Ectodermal cell (in vitro differentiated cells): Measurements from ENCODE around the gene HLCS.

Experiments
- H3K27ac ChIP-seq: 2 replicates; pipeline ENCODE4 v1.7.0; 2013; ENCODE audit warnings: mild to moderate bottlenecking, low read depth, low read length; ENCODE audit not compliant: insufficient read depth, poor library complexity, severe bottlenecking
- H3K27me3 ChIP-seq: 2 replicates; pipeline ENCODE4 v1.7.0; 2013; ENCODE audit warnings: mild to moderate bottlenecking, low read length; ENCODE audit not compliant: insufficient read depth, control insufficient read depth, poor library complexity, severe bottlenecking
- H3K36me3 ChIP-seq: one replicate; pipeline ENCODE4 v1.7.0; 2013; ENCODE audit warnings: low read length; ENCODE audit not compliant: control insufficient read depth, insufficient read depth
- H3K4me1 ChIP-seq: one replicate; pipeline ENCODE4 v1.7.0; 2013; ENCODE audit warnings: low read length; ENCODE audit not compliant: control insufficient read depth, insufficient read depth
- H3K4me3 ChIP-seq: 2 replicates; pipeline ENCODE4 v1.7.0; 2013; ENCODE audit warnings: low read depth, low read length, control low read depth; ENCODE audit not compliant: insufficient read depth
- H3K9me3 ChIP-seq: 2 replicates; pipeline ENCODE4 v1.7.0; 2013; ENCODE audit warnings: mild to moderate bottlenecking, low read length, moderate library complexity; ENCODE audit not compliant: control insufficient read depth
- WGBS, 2 experiments: methylation state at CpG; one replicate each; pipeline ENCODE4 v1.1.7; 2013; ENCODE audit warnings: missing lambda C conversion rate in 2 of 2; 5-methylcytosine and 5-hydroxymethylcytosine counted together

HLCS gene

GRCh38 chr21:36765229-36765628, 201.2 kb downstream of the HLCS start:
- no peaks in the 10 kb centered on the region for H3K9me3 ChIP-seq
- H3K27ac ChIP-seq: no peak overlapping the region
- H3K4me1 ChIP-seq: peaks cover 15% of the 10 kb centered on the region
- no peaks in the 10 kb centered on the region for H3K27me3 ChIP-seq
- WGBS, 2 experiments: 93 to 98% methylated on average over 3 to 4 of the region's 4 CpGs
- no peaks in the 10 kb centered on the region for H3K36me3 ChIP-seq
- H3K4me3 ChIP-seq: no peak overlapping the region

- WGBS, 2 experiments: 88 to 98% methylated on average over 5 to 6 of the region's 6 CpGs
- Histone ChIP-seq H3K27ac (no peak overlapping the region), H3K4me1 (peaks cover 3% of the 10 kb centered on the region), H3K36me3 (no peaks in the 10 kb centered on the region), H3K27me3 (no peaks in the 10 kb centered on the region), H3K4me3 (no peak overlapping the region), H3K9me3 (no peaks in the 10 kb centered on the region)
These were observed 203.2 kb downstream of the HLCS start for GRCh38 chr21:36763305-36763704.

- no peaks in the 10 kb centered on the region for H3K9me3 ChIP-seq
- no peak overlapping the region for H3K27ac ChIP-seq
- no peak overlapping the region for H3K4me3 ChIP-seq
- H3K27me3 ChIP-seq: no peaks in the 10 kb centered on the region
- no peaks in the 10 kb centered on the region for H3K36me3 ChIP-seq
- peaks cover 2% of the 10 kb centered on the region for H3K4me1 ChIP-seq
- 93% methylated on average over 9 of the region's 9 CpGs for WGBS, 2 experiments
These were observed 203.8 kb downstream of the HLCS start for GRCh38 chr21:36762642-36763041.

DNA sequence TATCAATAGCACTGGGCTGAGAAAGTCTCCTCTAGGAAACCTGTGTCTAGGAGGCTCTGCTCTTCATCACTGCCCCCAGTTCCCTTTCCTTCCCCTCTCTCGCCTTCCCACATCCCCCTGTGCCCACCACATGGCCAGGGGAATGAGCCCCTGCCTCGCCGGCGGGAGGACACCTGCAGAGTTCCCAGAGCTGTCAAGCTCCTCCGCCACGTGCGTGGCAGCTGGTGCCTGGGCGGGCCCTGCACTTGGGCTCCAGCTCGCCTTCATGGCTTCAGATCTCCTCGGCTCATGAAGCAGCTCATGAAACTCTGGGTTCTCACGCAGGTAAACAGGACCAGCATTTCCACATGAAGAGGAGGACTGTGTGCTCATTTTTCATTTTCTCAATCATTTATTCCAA, 204.8 kb downstream of the HLCS start:
- Histone ChIP-seq H3K36me3 (no peaks in the 10 kb centered on the region), H3K27ac (no peak overlapping the region), H3K4me3 (no peak overlapping the region), H3K27me3 (no peaks in the 10 kb centered on the region), H3K9me3 (no peaks in the 10 kb centered on the region), H3K4me1 (peaks cover 10% of the 10 kb centered on the region)
- WGBS, 2 experiments: 82 to 84% methylated on average over 11 of the region's 11 CpGs

DNA sequence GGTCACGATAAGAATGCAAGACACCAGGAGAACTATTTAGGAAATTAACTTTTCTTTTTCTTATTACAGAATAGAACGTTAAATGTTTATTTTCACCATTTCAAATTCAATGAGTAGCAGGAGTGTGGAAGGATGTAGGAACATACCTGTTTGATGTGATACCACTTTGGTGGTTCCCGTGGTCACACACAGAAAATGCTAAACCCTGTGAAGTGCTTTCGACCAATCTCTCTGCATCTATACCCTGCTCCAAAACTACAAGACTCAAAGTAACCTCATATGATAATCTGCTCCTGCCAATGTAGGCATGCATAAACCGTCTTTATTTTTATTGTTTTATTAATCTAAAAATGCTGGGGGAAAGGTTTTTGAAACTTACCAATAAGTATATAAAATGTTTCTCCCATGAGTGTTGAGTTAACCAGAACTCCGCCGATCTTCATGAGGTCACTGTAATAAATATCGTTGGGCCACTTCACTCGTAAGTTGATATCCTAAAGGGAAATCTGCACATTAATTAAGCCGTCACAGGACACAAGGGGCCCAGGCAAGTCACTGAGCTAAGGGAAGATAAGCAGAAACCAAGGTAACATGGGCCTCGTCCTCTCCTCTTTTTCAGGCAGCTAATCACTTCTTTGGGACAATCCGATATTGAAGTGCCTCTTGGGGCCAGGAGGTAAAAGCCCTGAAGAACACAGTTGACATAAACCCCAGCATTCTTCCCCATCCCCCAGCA, 207.0 kb downstream of the HLCS start:
- peaks cover 14% of the 10 kb centered on the region for H3K4me1 ChIP-seq
- WGBS, 2 experiments: 83 to 86% methylated on average over 10 to 11 of the region's 12 CpGs
- H3K27ac ChIP-seq: no peak overlapping the region
- no peak overlapping the region for H3K4me3 ChIP-seq
- no peaks in the 10 kb centered on the region for H3K9me3 ChIP-seq
- H3K36me3 ChIP-seq: no peaks in the 10 kb centered on the region
- H3K27me3 ChIP-seq: no peaks in the 10 kb centered on the region

GRCh38 chr21:36757196-36757595, 209.3 kb downstream of the HLCS start:
- Histone ChIP-seq H3K27me3 (no peaks in the 10 kb centered on the region), H3K27ac (peak overlapping the region; percentile 27), H3K4me3 (no peak overlapping the region), H3K9me3 (no peaks in the 10 kb centered on the region), H3K4me1 (peaks cover 15% of the 10 kb centered on the region), H3K36me3 (no peaks in the 10 kb centered on the region)
- 87 to 95% methylated on average over 6 of the region's 6 CpGs for WGBS, 2 experiments

DNA sequence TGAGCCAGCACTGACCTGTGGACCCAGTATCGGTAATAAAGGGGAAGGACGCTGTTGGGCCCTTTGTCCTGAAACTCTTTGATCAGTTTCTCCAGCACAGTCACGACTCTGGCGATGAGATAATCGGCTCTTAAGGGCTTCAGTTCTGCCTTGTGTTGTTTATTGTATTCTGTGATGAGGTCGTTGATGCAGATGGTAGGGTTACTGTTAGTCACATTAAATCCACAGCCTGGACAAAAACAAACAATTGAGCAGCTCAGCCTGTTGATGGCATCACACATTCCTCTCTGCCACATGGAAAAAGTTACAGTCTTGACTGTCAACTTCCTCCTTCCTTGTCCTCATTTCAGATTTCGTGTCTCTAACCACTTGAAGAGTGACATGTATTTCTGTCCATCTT, 209.9 kb downstream of the HLCS start:
- Histone ChIP-seq H3K9me3 (no peaks in the 10 kb centered on the region), H3K27me3 (no peaks in the 10 kb centered on the region), H3K36me3 (no peaks in the 10 kb centered on the region), H3K4me3 (no peak overlapping the region), H3K27ac (no peak overlapping the region), H3K4me1 (peaks cover 22% of the 10 kb centered on the region)
- WGBS, 2 experiments: 80 to 82% methylated on average over 7 of the region's 7 CpGs

- Histone ChIP-seq H3K9me3 (no peaks in the 10 kb centered on the region), H3K36me3 (no peaks in the 10 kb centered on the region), H3K27me3 (no peaks in the 10 kb centered on the region), H3K27ac (no peak overlapping the region), H3K4me3 (no peak overlapping the region), H3K4me1 (peaks cover 38% of the 10 kb centered on the region)
- WGBS, 2 experiments: 83 to 86% methylated on average over 22 of the region's 22 CpGs
These were observed 212.1 kb downstream of the HLCS start for GRCh38 chr21:36754241-36754898.

DNA sequence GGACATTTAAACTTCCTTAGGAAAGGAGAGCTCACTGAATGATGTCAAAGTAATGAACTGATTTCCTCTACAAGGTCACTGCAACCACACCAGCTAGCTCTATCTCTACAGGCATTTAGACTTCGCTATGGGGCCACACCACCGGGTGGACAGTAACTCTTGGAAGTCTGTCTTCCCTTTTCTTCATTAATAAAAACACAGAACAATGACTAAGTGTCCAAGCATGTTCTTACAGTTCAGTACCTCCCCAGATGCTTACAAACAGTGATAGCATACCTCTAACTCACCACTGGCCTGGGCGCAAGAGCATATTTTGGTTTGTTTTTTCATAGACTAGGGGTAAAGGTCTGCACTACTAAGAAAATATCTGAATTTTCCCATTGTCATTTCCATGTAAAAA, 212.9 kb downstream of the HLCS start:
- 94 to 96% methylated on average over 3 of the region's 3 CpGs for WGBS, 2 experiments
- H3K27me3 ChIP-seq: peaks cover 3% of the 10 kb centered on the region
- peaks cover 46% of the 10 kb centered on the region for H3K4me1 ChIP-seq
- H3K27ac ChIP-seq: no peak overlapping the region
- H3K9me3 ChIP-seq: no peaks in the 10 kb centered on the region
- H3K4me3 ChIP-seq: no peak overlapping the region
- H3K36me3 ChIP-seq: no peaks in the 10 kb centered on the region

DNA sequence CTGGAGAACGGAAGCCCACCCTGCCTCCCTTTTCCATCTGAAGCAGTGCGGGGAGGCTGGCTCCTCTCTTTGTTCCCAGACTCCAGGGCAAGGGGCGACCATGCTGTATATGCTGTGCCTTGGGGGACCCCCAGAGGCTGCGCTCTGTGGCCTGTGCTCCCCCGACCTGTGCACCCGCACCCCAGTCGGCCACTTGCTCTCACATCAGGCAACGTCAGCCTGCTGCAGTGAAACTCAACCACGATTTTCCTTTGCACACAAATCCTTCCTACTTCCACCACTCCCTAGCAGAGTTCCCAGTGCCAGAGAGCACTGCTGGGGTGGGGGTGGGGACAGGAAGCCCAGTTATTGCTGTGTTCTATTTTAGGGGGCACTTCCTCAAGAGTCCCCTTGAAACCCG, 215.1 kb downstream of the HLCS start:
- H3K27ac ChIP-seq: peak overlapping the region; percentile 85
- WGBS, 2 experiments: 42 to 53% methylated on average over 10 of the region's 10 CpGs
- peaks cover 19% of the 10 kb centered on the region for H3K27me3 ChIP-seq
- no peaks in the 10 kb centered on the region for H3K9me3 ChIP-seq
- no peaks in the 10 kb centered on the region for H3K36me3 ChIP-seq
- H3K4me3 ChIP-seq: no peak overlapping the region
- peaks cover 37% of the 10 kb centered on the region for H3K4me1 ChIP-seq
